ENCODE results near the gene ANO10. TPM values are rescaled to one million over a fixed set of nuclear protein-coding genes. Genes with fewer than 3 reads are reported as not detected.
"Not testable (repeated sequence)": the region's sequence is repeated elsewhere in the genome, so short reads cannot be mapped to it uniquely, and the experiment has no call there.

Gene ANO10
- total RNA-seq, 1 donor from 2014 or later = 32.0 TPM

DNA sequence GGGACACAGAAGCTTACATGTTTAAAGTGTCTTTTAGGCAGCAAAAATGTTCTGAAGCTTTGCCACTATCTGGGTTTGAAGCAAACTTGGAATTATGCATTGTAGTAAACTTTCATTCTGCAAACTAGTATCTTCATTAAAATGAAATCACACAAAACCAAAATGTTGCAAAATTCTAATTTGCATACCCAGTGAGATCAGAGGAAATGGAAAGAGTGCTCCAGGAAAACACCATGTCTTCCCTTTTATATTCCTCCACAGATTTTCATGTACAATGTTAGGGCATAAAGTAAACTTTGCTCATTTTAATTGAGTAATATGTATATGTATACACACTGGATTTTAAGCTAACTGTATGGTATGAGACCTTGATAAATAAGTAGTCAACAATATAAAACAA lies 23.9 kb downstream of the ANO10 start:
- peaks cover 9% of the 10 kb centered on the region for H3K9me3 Mint-ChIP-seq
- TF ChIP-seq CTCF (conservative IDR thresholded peaks at IDR 0.05) = no peak
- no peaks in the 10 kb centered on the region for H3K4me1 Mint-ChIP-seq
- peaks cover 42% of the 10 kb centered on the region for H3K36me3 Mint-ChIP-seq (ENCODE audit: low read depth)
- no peak overlapping the region for H3K4me3 Mint-ChIP-seq
- no peaks in the 10 kb centered on the region for H3K27me3 Mint-ChIP-seq (ENCODE audit: low read depth)
- H3K27ac Mint-ChIP-seq (ENCODE audit: unreplicated experiment) = no peak overlapping the region
- no peak for DNase-seq (ENCODE audit: low read depth, low spot score)

DNA sequence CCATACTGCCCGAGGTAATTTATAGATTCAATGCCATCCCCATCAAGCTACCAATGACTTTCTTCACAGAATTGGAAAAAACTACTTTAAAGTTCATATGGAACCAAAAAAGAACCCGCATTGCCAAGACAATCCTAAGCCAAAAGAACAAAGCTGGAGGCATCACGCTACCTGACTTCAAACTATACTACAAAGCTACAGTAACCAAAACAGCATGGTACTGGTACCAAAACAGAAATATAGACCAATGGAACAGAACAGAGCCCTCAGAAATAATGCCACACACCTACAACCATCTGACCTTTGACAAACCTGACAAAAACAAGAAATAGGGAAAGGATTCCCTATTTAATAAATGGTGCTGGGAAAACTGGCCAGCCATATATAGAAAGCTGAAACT lies 25.6 kb downstream of the ANO10 start:
- not testable (repeated sequence) for H3K27me3 Mint-ChIP-seq (ENCODE audit: low read depth); DNase-seq (ENCODE audit: low read depth, low spot score); H3K4me3 Mint-ChIP-seq; H3K4me1 Mint-ChIP-seq; H3K27ac Mint-ChIP-seq (ENCODE audit: unreplicated experiment)
- Mint-ChIP-seq H3K9me3 (peaks cover 14% of the 10 kb centered on the region), H3K36me3 (ENCODE audit: low read depth) (peaks cover 51% of the 10 kb centered on the region)

DNA sequence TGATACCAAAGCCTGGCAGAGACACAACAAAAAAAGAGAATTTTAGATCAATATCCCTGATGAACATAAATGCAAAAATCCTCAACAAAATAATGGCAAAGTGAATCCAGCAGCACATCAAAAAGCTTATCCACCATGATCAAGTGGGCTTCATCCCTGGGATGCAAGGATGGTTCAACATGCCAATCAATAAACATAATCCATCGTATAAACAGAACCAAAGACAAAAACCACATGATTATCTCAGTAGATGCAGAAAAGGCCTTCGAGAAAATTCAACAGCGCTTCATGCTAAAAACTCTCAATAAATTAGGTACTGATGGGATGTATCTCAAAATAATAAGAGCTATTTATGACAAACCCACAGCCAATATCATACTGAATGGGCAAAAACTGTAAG lies 26.5 kb downstream of the ANO10 start:
- H3K36me3 Mint-ChIP-seq (ENCODE audit: low read depth) = peaks cover 60% of the 10 kb centered on the region
- H3K9me3 Mint-ChIP-seq = peaks cover 18% of the 10 kb centered on the region

GRCh38 chr3:43593588-43593987 lies 28.2 kb downstream of the ANO10 start:
- H3K36me3 Mint-ChIP-seq (ENCODE audit: low read depth) = peaks cover 62% of the 10 kb centered on the region
- not testable (repeated sequence) for H3K27ac Mint-ChIP-seq (ENCODE audit: unreplicated experiment); DNase-seq (ENCODE audit: low read depth, low spot score); H3K4me1 Mint-ChIP-seq; H3K4me3 Mint-ChIP-seq; H3K27me3 Mint-ChIP-seq (ENCODE audit: low read depth)
- H3K9me3 Mint-ChIP-seq = peaks cover 18% of the 10 kb centered on the region

More for the DNA sequence above, 26.5 kb downstream of the ANO10 start:
- not testable (repeated sequence) for H3K4me3 Mint-ChIP-seq; H3K27ac Mint-ChIP-seq (ENCODE audit: unreplicated experiment); DNase-seq (ENCODE audit: low read depth, low spot score); H3K27me3 Mint-ChIP-seq (ENCODE audit: low read depth); H3K4me1 Mint-ChIP-seq

DNA sequence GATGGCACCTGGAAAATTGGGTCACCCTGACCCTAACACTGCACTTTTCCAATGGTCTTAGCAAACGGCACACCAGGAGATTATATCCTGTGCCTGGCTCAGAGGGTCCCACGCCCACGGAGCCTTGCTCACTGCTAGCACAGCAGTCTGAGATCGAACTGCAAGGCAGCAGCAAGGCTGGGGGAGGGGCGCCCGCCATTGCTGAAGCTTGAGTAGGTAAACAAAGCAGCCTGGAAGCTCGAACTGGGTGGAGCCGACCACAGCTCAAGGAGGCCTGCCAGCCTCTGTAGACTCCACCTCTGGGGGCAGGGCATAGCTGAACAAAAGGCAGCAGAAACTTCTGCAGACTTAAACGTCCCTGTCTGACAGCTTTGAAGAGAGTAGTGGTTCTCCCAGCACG lies 29.9 kb downstream of the ANO10 start:
- not testable (repeated sequence) for DNase-seq (ENCODE audit: low read depth, low spot score); H3K4me1 Mint-ChIP-seq; H3K27ac Mint-ChIP-seq (ENCODE audit: unreplicated experiment); H3K27me3 Mint-ChIP-seq (ENCODE audit: low read depth); H3K4me3 Mint-ChIP-seq
- peaks cover 18% of the 10 kb centered on the region for H3K9me3 Mint-ChIP-seq
- peaks cover 58% of the 10 kb centered on the region for H3K36me3 Mint-ChIP-seq (ENCODE audit: low read depth)

DNA sequence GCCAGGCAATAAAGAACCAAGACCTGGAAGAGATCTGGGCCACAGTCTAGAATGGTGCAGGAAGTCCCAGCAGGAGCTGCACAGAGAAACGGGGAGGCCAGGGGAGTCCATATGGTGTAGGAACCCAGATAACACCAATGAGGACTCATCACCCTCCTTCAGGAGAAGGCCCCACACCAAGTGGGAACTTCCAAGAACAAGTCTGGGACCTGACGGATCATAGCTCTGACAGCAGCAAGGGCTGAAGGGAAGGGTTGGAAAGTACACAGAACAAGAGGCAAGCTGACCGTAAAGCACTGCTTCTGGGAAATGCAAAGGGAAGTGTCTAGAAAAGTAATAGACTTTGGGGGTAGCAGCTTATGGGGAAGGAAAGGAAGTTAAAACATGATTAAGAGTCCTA lies 34.5 kb downstream of the ANO10 start:
- no peak for DNase-seq (ENCODE audit: low read depth, low spot score)
- H3K36me3 Mint-ChIP-seq (ENCODE audit: low read depth) = peaks cover 18% of the 10 kb centered on the region
- H3K9me3 Mint-ChIP-seq = peaks cover 7% of the 10 kb centered on the region
- TF ChIP-seq CTCF (conservative IDR thresholded peaks at IDR 0.05) = no peak
- no peak overlapping the region for H3K4me3 Mint-ChIP-seq
- no peak overlapping the region for H3K27ac Mint-ChIP-seq (ENCODE audit: unreplicated experiment)
- H3K27me3 Mint-ChIP-seq (ENCODE audit: low read depth) = no peaks in the 10 kb centered on the region
- no peaks in the 10 kb centered on the region for H3K4me1 Mint-ChIP-seq

DNA sequence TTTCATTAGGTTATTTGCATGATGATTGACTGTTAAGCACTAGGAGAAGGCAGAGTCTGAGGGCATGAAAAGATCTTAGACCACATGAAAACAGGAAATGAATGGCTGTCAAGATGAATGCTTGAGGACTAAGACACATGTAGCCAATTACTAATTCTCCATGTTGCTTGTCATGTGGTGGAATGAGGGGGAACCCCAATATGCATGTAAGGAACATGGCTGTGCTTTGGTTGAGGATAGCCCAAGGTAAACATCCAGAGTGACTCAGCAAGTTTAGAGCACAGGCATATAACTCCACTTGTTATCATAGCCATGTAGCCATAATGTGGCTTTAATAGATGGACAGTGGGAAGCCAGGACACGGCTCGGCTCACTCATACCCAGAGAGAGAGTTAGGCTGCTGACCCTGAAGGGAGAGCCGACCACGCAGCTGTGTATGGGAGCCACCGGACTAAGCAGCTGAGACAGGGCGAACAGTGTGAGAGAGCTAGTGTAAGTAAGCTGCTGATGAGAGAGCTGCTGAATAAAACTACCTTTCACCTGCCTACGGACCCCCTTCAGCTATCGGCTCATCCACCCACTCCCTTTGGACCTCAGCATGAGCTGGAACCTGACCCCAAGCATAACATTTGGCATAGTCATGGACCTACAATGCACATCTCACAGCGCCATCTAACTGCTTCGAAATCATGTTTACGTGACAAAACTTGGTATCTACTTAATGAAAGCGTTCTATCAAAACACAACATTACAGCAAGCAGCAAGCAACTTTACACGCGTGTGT lies 37.6 kb downstream of the ANO10 start:
- H3K27me3 Mint-ChIP-seq (ENCODE audit: low read depth) = no peaks in the 10 kb centered on the region
- H3K27ac Mint-ChIP-seq (ENCODE audit: unreplicated experiment) = no peak overlapping the region
- H3K9me3 Mint-ChIP-seq = no peaks in the 10 kb centered on the region
- no peaks in the 10 kb centered on the region for H3K4me1 Mint-ChIP-seq
- peaks cover 2% of the 10 kb centered on the region for H3K36me3 Mint-ChIP-seq (ENCODE audit: low read depth)
- DNase-seq (ENCODE audit: low read depth, low spot score) = no peak
- no peak for TF ChIP-seq CTCF (conservative IDR thresholded peaks at IDR 0.05)
- H3K4me3 Mint-ChIP-seq = no peak overlapping the region
